B cell (primary cell): ENCODE data around the gene STEAP2. TPM values are rescaled to one million over a fixed set of nuclear protein-coding genes. Genes with fewer than 3 reads are reported as not detected.

Experiments used
- ATAC-seq: fragments of 200-7000 bp; cut with Tn5 transposase; one replicate; pipeline ENCODE4 v1.10.0; 2021; ENCODE audit warnings: low read depth, mild to moderate bottlenecking, moderate number of reproducible peaks, moderate library complexity
- CTCF ChIA-PET: fragments of 350-600 bp; sonication (Branson Sonifier 250); formaldehyde crosslinking; loops from one replicate; lab custom pipeline; 2021; ENCODE audit warnings: antibody characterized with exemption, inconsistent platforms; lab: Charles Lee
- POLR2A ChIA-PET: fragments of 350-600 bp; sonication (Branson Sonifier 250); formaldehyde crosslinking; loops from one replicate; lab custom pipeline; 2021; ENCODE audit warnings: antibody characterized with exemption; lab: Charles Lee
- DNase-seq: peaks from one replicate; pipeline ENCODE4 v3.0.0; 2013
- H2AFZ ChIP-seq: 2 replicates; pipeline ENCODE4 v1.6.1; 2012; ENCODE audit warnings: mild to moderate bottlenecking, low read depth, low read length; ENCODE audit not compliant: insufficient read depth, poor library complexity, severe bottlenecking
- H3K27ac ChIP-seq, 2 donors: 1 replicate in 1 of 2; 2 replicates in 1 of 2; pipeline ENCODE4 v1.5.1; 2012 to 2013; ENCODE audit warnings: low read length in 2 of 2, mild to moderate bottlenecking in 2 of 2, moderate library complexity in 1 of 2
- H3K27me3 ChIP-seq, 4 experiments: fragments of 200-600 bp in 1 of 4; sonication (generic) in 1 of 4; replicated peaks in 1 of 4; 1 replicate in 2 of 4; 2 replicates in 2 of 4; pipeline versions ENCODE4 v1.6.1 to v1.7.0; 2013 to 2016; ENCODE audit warnings: low read length in 3 of 4, mild to moderate bottlenecking in 2 of 4, mixed read lengths in 1 of 4, moderate library complexity in 1 of 4; ENCODE audit not compliant: insufficient read depth in 4 of 4, control insufficient read depth in 3 of 4; ENCODE audit errors: control extremely low read depth in 1 of 4
- H3K36me3 ChIP-seq, 2 experiments: replicated peaks in 1 of 2; 1 replicate in 1 of 2; 2 replicates in 1 of 2; pipeline versions ENCODE4 v1.6.1 to v1.7.1; 2013; ENCODE audit warnings: low read length in 1 of 2; ENCODE audit not compliant: insufficient read depth in 2 of 2, control insufficient read depth in 1 of 2; ENCODE audit errors: control extremely low read depth in 1 of 2, extremely low read depth in 1 of 2
- H3K4me1 ChIP-seq, 2 donors: fragments of 200-600 bp in 1 of 2; sonication (generic) in 1 of 2; 1 replicate in 1 of 2; 2 replicates in 1 of 2; pipeline versions ENCODE4 v1.5.1 to v1.6.1; 2013 to 2017; ENCODE audit warnings: low read length in 2 of 2; ENCODE audit not compliant: control insufficient read depth in 2 of 2, insufficient read depth in 2 of 2
- H3K4me2 ChIP-seq: replicated peaks from 2 replicates; pipeline ENCODE3; 2012; ENCODE audit warnings: mild to moderate bottlenecking, low read depth, low read length; ENCODE audit not compliant: poor library complexity, severe bottlenecking
- H3K4me3 ChIP-seq, 5 experiments: fragments of 200-600 bp in 1 of 5; sonication (generic) in 1 of 5; 1 replicate in 3 of 5; 2 replicates in 2 of 5; pipeline versions ENCODE4 v1.5.1 to v1.7.0; 2011 to 2016; ENCODE audit warnings: low read length in 4 of 5, mild to moderate bottlenecking in 4 of 5, low read depth in 2 of 5, control low read depth in 1 of 5, moderate library complexity in 1 of 5; ENCODE audit not compliant: insufficient read depth in 1 of 5; ENCODE audit errors: control extremely low read depth in 1 of 5, extremely low read depth in 1 of 5
- H3K79me2 ChIP-seq: fragments of 200-600 bp; sonication (generic); one replicate; pipeline ENCODE4 v1.6.0; 2016; ENCODE audit warnings: low read length; ENCODE audit not compliant: control insufficient read depth, insufficient read depth
- H3K9ac ChIP-seq: fragments of 200-600 bp; sonication (generic); 2 replicates; pipeline ENCODE4 v1.6.1; 2017; ENCODE audit warnings: mild to moderate bottlenecking, low read length, moderate library complexity
- H3K9me3 ChIP-seq, 3 donors: one replicate each; pipeline versions ENCODE4 v1.6.1 to v1.7.1; 2013; ENCODE audit warnings: low read length in 2 of 3; ENCODE audit not compliant: control insufficient read depth in 2 of 3, insufficient read depth in 1 of 3; ENCODE audit errors: control extremely low read depth in 1 of 3
- H4K20me1 ChIP-seq: 2 replicates; pipeline ENCODE4 v1.6.0; 2012; ENCODE audit warnings: mild to moderate bottlenecking, low read length; ENCODE audit not compliant: insufficient read depth, control insufficient read depth, poor library complexity, severe bottlenecking
- H3K27ac Mint-ChIP-seq: one replicate; pipeline ENCODE4 v1.8.0; 2021; ENCODE audit warnings: mixed read lengths
- H3K27me3 Mint-ChIP-seq: one replicate; pipeline ENCODE4 v1.8.0; 2021; ENCODE audit warnings: mixed read lengths
- H3K4me1 Mint-ChIP-seq: one replicate; pipeline ENCODE4 v1.8.0; 2021; ENCODE audit warnings: mixed read lengths
- H3K4me3 Mint-ChIP-seq: one replicate; pipeline ENCODE4 v1.8.0; 2021; ENCODE audit warnings: mixed read lengths
- H3K9me3 Mint-ChIP-seq: one replicate; pipeline ENCODE4 v1.8.0; 2022; ENCODE audit warnings: mixed read lengths; ENCODE audit not compliant: insufficient read depth
- CTCF ChIP-seq: fragments of 200-600 bp; IDR thresholded peaks from one replicate; pipeline ENCODE4 v1.8.0; 2022; ENCODE audit warnings: antibody characterized with exemption, mild to moderate bottlenecking
- EZH2 ChIP-seq: IDR thresholded peaks from 2 replicates; pipeline ENCODE4 v1.6.1; 2012; ENCODE audit warnings: borderline replicate concordance, low read depth, mild to moderate bottlenecking, moderate library complexity, low read length; ENCODE audit not compliant: insufficient read depth, poor library complexity, severe bottlenecking
- WGBS: methylation state at CpG from one replicate; pipeline ENCODE4 v1.1.5; 2013; ENCODE audit warnings: missing lambda C conversion rate; ENCODE audit not compliant: insufficient coverage; 5-methylcytosine and 5-hydroxymethylcytosine counted together
- intact Hi-C: fragments of 100-400 bp; cut with micrococcal nuclease; formaldehyde crosslinking; loops from one replicate; pipeline ENCODE4 v1.10.0; 2022
- polyA plus RNA-seq: library from polyadenylated mRNA; depleted of rRNA; stranded (reverse); fragments of >200 nt; gene quantifications from 2 replicates; pipeline ENCODE4 v1.2.3, GENCODE V29; 2012
- total RNA-seq, 2 donors: library from RNA; stranded (reverse); fragments of 120-200 nt in 1 of 2; gene quantifications; 1 replicate in 1 of 2; 2 replicates in 1 of 2; pipeline versions ENCODE4 v1.2.3 to v1.2.4, GENCODE V29; 2013 to 2022

STEAP2 gene
- total and polyA plus RNA-seq, 2 donors (not counting 1 experiment from before 2014, with no cell fraction given): not detected

GRCh38 chr7:90190995-90191394 lies 20.5 kb upstream of the STEAP2 start:
- ATAC-seq: no peak
- no peak for TF ChIP-seq CTCF
- TF ChIP-seq EZH2: no peak
- peaks cover 11% of the 10 kb centered on the region for H3K9me3 Mint-ChIP-seq
- H3K4me1 Mint-ChIP-seq: peaks cover 3% of the 10 kb centered on the region
- H3K27me3 ChIP-seq: no peaks in the 10 kb centered on the region
- POLR2A ChIA-PET: no interaction called here
- intact Hi-C loops: no loop called here
- no peak overlapping the region for H3K4me3 Mint-ChIP-seq
- no peaks in the 10 kb centered on the region for H3K36me3 ChIP-seq
- H3K27ac ChIP-seq: no peak overlapping the region
- H3K27ac Mint-ChIP-seq: no peak overlapping the region
- H4K20me1 ChIP-seq: no peaks in the 10 kb centered on the region
- no peaks in the 10 kb centered on the region for H3K4me1 ChIP-seq
- H3K9ac ChIP-seq: no peak overlapping the region
- H3K27me3 Mint-ChIP-seq: no peaks in the 10 kb centered on the region
- H2AFZ ChIP-seq: no peak overlapping the region
- no peak overlapping the region for H3K4me2 ChIP-seq
- DNase-seq: no peak
- CTCF ChIA-PET: no interaction called here
- no peaks in the 10 kb centered on the region for H3K79me2 ChIP-seq
- H3K9me3 ChIP-seq: peaks cover 1 to 12% (median 4%) of the 10 kb centered on the region in 3 donors
- no peak overlapping the region for H3K4me3 ChIP-seq

GRCh38 chr7:90191648-90192047 lies 19.9 kb upstream of the STEAP2 start:
- TF ChIP-seq EZH2: no peak
- no peak for TF ChIP-seq CTCF
- Mint-ChIP-seq H3K4me3 (no peak overlapping the region), H3K27ac (no peak overlapping the region), H3K4me1 (peaks cover 3% of the 10 kb centered on the region), H3K27me3 (no peaks in the 10 kb centered on the region), H3K9me3 (peaks cover 11% of the 10 kb centered on the region)
- CTCF ChIA-PET: no interaction called here
- DNase-seq (no peak), ATAC-seq (no peak)
- Histone ChIP-seq H3K36me3 (no peaks in the 10 kb centered on the region), H2AFZ (no peak overlapping the region), H3K4me1 (no peaks in the 10 kb centered on the region), H3K9ac (no peak overlapping the region), H3K27ac (no peak overlapping the region), H3K9me3 (peaks cover 1 to 12% (median 4%) of the 10 kb centered on the region in 3 donors), H3K27me3 (peaks cover 0 to 2% (median 0%) of the 10 kb centered on the region in 4 experiments), H3K4me2 (no peak overlapping the region), H3K79me2 (no peaks in the 10 kb centered on the region), H3K4me3 (no peak overlapping the region), H4K20me1 (no peaks in the 10 kb centered on the region)
- POLR2A ChIA-PET: no interaction called here
- no CpG with 5 or more reads among the region's 1 CpG for WGBS
- intact Hi-C loops: no loop called here
